GM19324 (cell line): ENCODE results near the gene MTNR1B.

ENCODE experiments used
- ATAC-seq: cut with Tn5 transposase; IDR thresholded peaks from one replicate; pipeline ENCODE4 v1.9.1; 2021; ENCODE audit warnings: mild to moderate bottlenecking, moderate library complexity; ENCODE audit not compliant: unreplicated experiment, low FRiP score

Gene MTNR1B

DNA sequence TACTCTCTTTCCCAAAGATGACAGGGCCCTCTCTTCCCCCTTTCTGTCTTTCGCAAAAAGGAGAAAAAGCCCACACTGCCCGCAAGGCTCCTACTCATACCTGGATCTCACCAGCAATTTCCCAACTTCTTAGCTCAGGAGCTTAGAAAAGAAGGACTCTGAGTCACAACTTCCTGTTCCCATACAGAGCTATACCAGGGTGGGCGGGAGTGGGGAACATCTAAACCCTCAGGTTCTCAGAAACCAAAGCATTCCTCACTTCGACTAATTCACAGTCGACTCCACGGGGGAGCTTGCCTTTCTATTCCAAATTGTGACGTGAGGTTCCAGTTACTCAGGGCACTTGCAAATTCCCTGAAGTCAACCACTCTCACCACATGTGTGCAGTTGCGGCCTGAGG is 61.9 kb downstream of the MTNR1B start:
- no peak for ATAC-seq
